Heart left ventricle (tissue), 16 donors: ENCODE data around the gene DUSP28. TPM values are rescaled to one million over a fixed set of nuclear protein-coding genes. Genes with fewer than 3 reads are reported as not detected.
A peak's percentile ranks its signal among the peaks of the same experiment; 100 is the strongest.

Experiments
- ATAC-seq, 4 donors: fragments of 200-7000 bp; cut with Tn5 transposase; one replicate each; pipeline ENCODE4 v1.9.1; 2020 to 2022; ENCODE audit warnings: moderate library complexity in 4 of 4, mild to moderate bottlenecking in 3 of 4, moderate number of reproducible peaks in 1 of 4
- DNase-seq, 5 donors: peaks; one replicate each; pipeline ENCODE4 v3.0.0-alpha.2; 2020
- H3K27ac ChIP-seq, 12 donors: fragments of 200-600 bp; sonication (generic) in 4 of 12; one replicate each; pipeline versions ENCODE4 v1.5.0 to v1.8.0; 2016 to 2022; ENCODE audit warnings: mild to moderate bottlenecking in 2 of 12
- H3K27me3 ChIP-seq, 9 donors: fragments of 200-600 bp; sonication (generic) in 2 of 9; one replicate each; pipeline versions ENCODE4 v1.5.1 to v1.8.0; 2016 to 2022; ENCODE audit warnings: mild to moderate bottlenecking in 3 of 9
- H3K36me3 ChIP-seq, 9 donors: fragments of 200-600 bp; sonication (generic) in 2 of 9; one replicate each; pipeline versions ENCODE4 v1.5.0 to v1.8.0; 2018 to 2022; ENCODE audit warnings: mild to moderate bottlenecking in 2 of 9
- H3K4me1 ChIP-seq, 12 donors: fragments of 200-600 bp; sonication (generic) in 4 of 12; one replicate each; pipeline versions ENCODE4 v1.5.0 to v1.8.0; 2016 to 2022; ENCODE audit warnings: mild to moderate bottlenecking in 3 of 12
- H3K4me3 ChIP-seq, 12 donors: fragments of 200-600 bp; sonication (generic) in 4 of 12; one replicate each; pipeline versions ENCODE4 v1.5.0 to v1.8.0; 2017 to 2022; ENCODE audit warnings: mild to moderate bottlenecking in 9 of 12, moderate library complexity in 4 of 12
- H3K9me3 ChIP-seq, 12 donors: fragments of 200-600 bp; sonication (generic) in 4 of 12; one replicate each; pipeline versions ENCODE4 v1.5.0 to v1.8.0; 2016 to 2022; ENCODE audit warnings: mild to moderate bottlenecking in 1 of 12
- POLR2A ChIP-seq, 2 donors: fragments of 450-650 bp; IDR thresholded peaks; one replicate each; pipeline ENCODE4 v1.6.1; 2017; ENCODE audit warnings: antibody characterized with exemption in 2 of 2, mild to moderate bottlenecking in 2 of 2, moderate library complexity in 2 of 2
- WGBS, 4 donors: extraction: QIAGEN DNeasy Blood & Tissue Kit in 2 of 4; methylation state at CpG; one replicate each; pipeline versions ENCODE4 v1.1.5 to v1.1.7; 2013 to 2018; 5-methylcytosine and 5-hydroxymethylcytosine counted together
- intact Hi-C, 10 donors: fragments of 100-400 bp; cut with DNase I; formaldehyde crosslinking; loops; one replicate each; pipeline versions ENCODE4 v1.11.1 to v1.14.2; 2022
- polyA plus RNA-seq, 2 donors: library from polyadenylated mRNA; stranded (reverse); fragments of 200-250 nt; gene quantifications; one replicate each; pipeline ENCODE4 v1.2.3, GENCODE V29; 2013
- total RNA-seq, 9 donors: library from RNA; depleted of rRNA in 2 of 9; stranded (reverse); fragments of >200 nt in 2 of 9; fragmentation: NEBNext Ultra II Directional in 3 of 9; extraction: Animal tissue kit (Norgen Biotek cat#: 25700) in 3 of 9; gene quantifications; one replicate each; pipeline versions ENCODE4 v1.1.0 to v1.2.4, GENCODE V29; 2016 to 2023
- TF ChIP-seq, protein P1 (sequence below), 12 donors: fragments of 200-600 bp; sonication (generic) in 4 of 12; IDR thresholded peaks; one replicate each; pipeline versions ENCODE4 v1.5.0 to v1.8.0; 2018 to 2022; ENCODE audit warnings: antibody characterized with exemption in 12 of 12, mild to moderate bottlenecking in 5 of 12
- donor health status: ischemic (EF 13 %, LVEDD 7.1; RV severe dilation, severe dysfunction).
- donor health status: healthy with polysubstance abuse.
- donor health status: DM: no; HTN: yes; CAD: no.
- donor health status: DM: no; HTN: no; CAD: no.
- donor health status: ischemic (EF 25% LVEDD 6.9; RV normal size, moderate dysfunction).
- donor health status: ischemic (EF 25% LVEDD 5.7; RV mildly dilated, moderate dysfunction).
- donor health status: healthy.
- donor health status: DM: yes; HTN: yes; CAD: no.
- donor health status: ischemic (EF 35%, LVEDD 5.7; RV mildly dilated, moderate dysfunction).
- donor health status: nonischemic (EF 11% LVEDD 7.7; RV severe dilation, severe dysfunction).
- donor health status: DM: yes; HTN: yes; CAD: no.
- donor health status: PGD.
- donor health status: ischemic (EF 29% LVEDD 5.4; RV normal size, mild dysfunction).
- donor health status: nonischemic (EF 23%, LVEDD 6.1; RV moderate dilation, normal function).

DUSP28 gene
- total and polyA plus RNA-seq, 11 donors, result 3.6 to 23.9 (median 13.3) TPM

DNA sequence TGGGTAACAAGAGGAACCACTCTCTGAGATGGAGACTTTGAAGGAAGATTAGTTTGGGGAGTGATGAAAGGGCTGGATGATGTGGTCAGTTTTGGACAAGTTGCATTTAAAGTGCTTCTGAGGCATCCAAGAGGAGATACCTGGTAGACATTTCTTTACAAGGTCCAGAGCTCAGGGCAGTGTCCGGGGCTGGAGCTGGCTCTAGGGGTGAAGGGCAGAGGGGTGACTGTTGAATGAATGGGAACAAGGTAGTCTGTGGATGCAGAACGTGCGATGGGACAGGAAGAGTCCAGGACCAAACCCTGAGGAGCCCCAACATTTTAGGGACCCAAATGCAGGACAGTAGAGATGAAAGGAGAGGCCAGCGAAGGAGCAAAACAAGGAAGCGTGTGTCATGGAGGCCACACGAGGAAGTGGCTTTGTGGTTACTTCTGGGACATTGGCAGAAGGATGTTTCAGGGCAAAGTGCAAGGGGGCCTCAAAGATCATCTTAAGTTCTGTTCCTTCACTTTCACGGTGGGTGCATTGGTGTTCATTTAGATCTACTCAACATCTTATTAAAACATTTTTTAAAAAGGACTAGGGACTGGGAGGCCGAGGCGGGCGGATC lies 51.5 kb downstream of the DUSP28 start:
- Histone ChIP-seq H3K9me3 (no peaks in the 10 kb centered on the region), H3K27ac (peak overlapping the region in 1 of 12 donors; percentile 69), H3K36me3 (no peaks in the 10 kb centered on the region), H3K4me3 (no peak overlapping the region), H3K27me3 (no peaks in the 10 kb centered on the region), H3K4me1 (peaks cover 0 to 22% (median 0%) of the 10 kb centered on the region in 12 donors)
- intact Hi-C loops, result no loop called here
- ATAC-seq (no peak), DNase-seq (peak in 3 of 5 donors; percentile 9 to 21 (median 20))
- 90 to 97% (median 93%) methylated on average over 10 of the region's 10 CpGs for WGBS, 4 donors
- TF ChIP-seq, protein P1, sequence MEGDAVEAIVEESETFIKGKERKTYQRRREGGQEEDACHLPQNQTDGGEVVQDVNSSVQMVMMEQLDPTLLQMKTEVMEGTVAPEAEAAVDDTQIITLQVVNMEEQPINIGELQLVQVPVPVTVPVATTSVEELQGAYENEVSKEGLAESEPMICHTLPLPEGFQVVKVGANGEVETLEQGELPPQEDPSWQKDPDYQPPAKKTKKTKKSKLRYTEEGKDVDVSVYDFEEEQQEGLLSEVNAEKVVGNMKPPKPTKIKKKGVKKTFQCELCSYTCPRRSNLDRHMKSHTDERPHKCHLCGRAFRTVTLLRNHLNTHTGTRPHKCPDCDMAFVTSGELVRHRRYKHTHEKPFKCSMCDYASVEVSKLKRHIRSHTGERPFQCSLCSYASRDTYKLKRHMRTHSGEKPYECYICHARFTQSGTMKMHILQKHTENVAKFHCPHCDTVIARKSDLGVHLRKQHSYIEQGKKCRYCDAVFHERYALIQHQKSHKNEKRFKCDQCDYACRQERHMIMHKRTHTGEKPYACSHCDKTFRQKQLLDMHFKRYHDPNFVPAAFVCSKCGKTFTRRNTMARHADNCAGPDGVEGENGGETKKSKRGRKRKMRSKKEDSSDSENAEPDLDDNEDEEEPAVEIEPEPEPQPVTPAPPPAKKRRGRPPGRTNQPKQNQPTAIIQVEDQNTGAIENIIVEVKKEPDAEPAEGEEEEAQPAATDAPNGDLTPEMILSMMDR (IDR thresholded peaks at IDR 0.05), result no peak
- no peak for TF ChIP-seq POLR2A (IDR thresholded peaks at IDR 0.05)

Other genes with a start within 250 kb of the DUSP28 start
- gene GPC1, start 124.7 kb upstream of the DUSP28 start, total RNA-seq, result 100 to 1,000 TPM; 131 to 316 (median 193) TPM
- gene GPC1, start 124.7 kb upstream of the DUSP28 start, polyA plus RNA-seq, result 100 to 1,000 TPM; 134 to 209 TPM
- gene ANKMY1, start 2.4 kb upstream of the DUSP28 start, total RNA-seq, result 10 to 100 TPM in 1 of 9 donors, 1 to 10 TPM in 8; 3.1 to 11.7 (median 5.6) TPM
- 1 to 10 TPM; 2.4 to 4.9 TPM for gene ANKMY1, start 2.4 kb upstream of the DUSP28 start, polyA plus RNA-seq
- 100 to 1,000 TPM in 2 of 9 donors, 10 to 100 TPM in 7; 67.5 to 149 (median 91.0) TPM for gene RNPEPL1, start 8.1 kb downstream of the DUSP28 start, total RNA-seq
- 100 to 1,000 TPM in 1 of 2 donors, 10 to 100 TPM in 1; 75.9 to 206 TPM for gene RNPEPL1, start 8.1 kb downstream of the DUSP28 start, polyA plus RNA-seq
- 10 to 100 TPM; 14.9 to 35.6 (median 21.9) TPM for gene CAPN10, start 26.4 kb downstream of the DUSP28 start, total RNA-seq
- 10 to 100 TPM; 17.4 to 39.7 TPM for gene CAPN10, start 26.4 kb downstream of the DUSP28 start, polyA plus RNA-seq
- gene GPR35, start 65.1 kb downstream of the DUSP28 start, total RNA-seq, result 1 to 10 TPM in 3 of 9 donors, under 1 TPM in 5, not detected in 1; 0.48 to 2.7 (median 0.78) TPM
- 1 to 10 TPM; 1.1 to 1.3 TPM for gene GPR35, start 65.1 kb downstream of the DUSP28 start, polyA plus RNA-seq
- gene AQP12B, start 122.5 kb downstream of the DUSP28 start, total RNA-seq, result not detected
- not detected for gene AQP12B, start 122.5 kb downstream of the DUSP28 start, polyA plus RNA-seq
- not detected for gene AQP12A, start 131.5 kb downstream of the DUSP28 start, total RNA-seq
- gene AQP12A, start 131.5 kb downstream of the DUSP28 start, polyA plus RNA-seq, result not detected